Measurements from ENCODE around the gene PEA15. TPM values are rescaled to one million over a fixed set of nuclear protein-coding genes. Genes with fewer than 3 reads are reported as not detected.
A peak's percentile ranks its signal among the peaks of the same experiment; 100 is the strongest.

PEA15 gene
- total RNA-seq, 1 experiment from 2014 or later = 81.4 TPM

GRCh38 chr1:160227561-160227960, 22.4 kb downstream of the PEA15 start:
- Histone ChIP-seq H3K4me3 (ENCODE audit: insufficient read depth, low read depth, low read length) (no peak overlapping the region), H3K36me3 (replicated peaks; ENCODE audit: control insufficient read depth, insufficient read depth, low read length) (peaks cover 45% of the 10 kb centered on the region), H3K27me3 (ENCODE audit: control insufficient read depth, insufficient read depth, low read length) (no peaks in the 10 kb centered on the region)
- no peak for DNase-seq

GRCh38 chr1:160228431-160228830, 23.2 kb downstream of the PEA15 start:
- peaks cover 40% of the 10 kb centered on the region for H3K36me3 ChIP-seq (replicated peaks; ENCODE audit: control insufficient read depth, insufficient read depth, low read length)
- no peaks in the 10 kb centered on the region for H3K27me3 ChIP-seq (ENCODE audit: control insufficient read depth, insufficient read depth, low read length)
- H3K4me3 ChIP-seq (ENCODE audit: insufficient read depth, low read depth, low read length) = no peak overlapping the region
- no peak for DNase-seq

- H3K4me3 ChIP-seq (ENCODE audit: insufficient read depth, low read depth, low read length) = no peak overlapping the region
- DNase-seq = no peak
- H3K36me3 ChIP-seq (replicated peaks; ENCODE audit: control insufficient read depth, insufficient read depth, low read length) = peaks cover 22% of the 10 kb centered on the region
- H3K27me3 ChIP-seq (ENCODE audit: control insufficient read depth, insufficient read depth, low read length) = no peaks in the 10 kb centered on the region
These were observed 27.7 kb downstream of the PEA15 start for GRCh38 chr1:160232911-160233310.

- peaks cover 30% of the 10 kb centered on the region for H3K36me3 ChIP-seq (replicated peaks; ENCODE audit: control insufficient read depth, insufficient read depth, low read length)
- no peak for DNase-seq
- no peaks in the 10 kb centered on the region for H3K27me3 ChIP-seq (ENCODE audit: control insufficient read depth, insufficient read depth, low read length)
- no peak overlapping the region for H3K4me3 ChIP-seq (ENCODE audit: insufficient read depth, low read depth, low read length)
These were observed 31.6 kb downstream of the PEA15 start for GRCh38 chr1:160236806-160237205.

GRCh38 chr1:160237558-160237957, 32.4 kb downstream of the PEA15 start:
- DNase-seq = no peak
- H3K4me3 ChIP-seq (ENCODE audit: insufficient read depth, low read depth, low read length) = no peak overlapping the region
- peaks cover 30% of the 10 kb centered on the region for H3K36me3 ChIP-seq (replicated peaks; ENCODE audit: control insufficient read depth, insufficient read depth, low read length)
- no peaks in the 10 kb centered on the region for H3K27me3 ChIP-seq (ENCODE audit: control insufficient read depth, insufficient read depth, low read length)

- Histone ChIP-seq H3K27me3 (ENCODE audit: control insufficient read depth, insufficient read depth, low read length) (no peaks in the 10 kb centered on the region), H3K4me3 (ENCODE audit: insufficient read depth, low read depth, low read length) (no peak overlapping the region), H3K36me3 (replicated peaks; ENCODE audit: control insufficient read depth, insufficient read depth, low read length) (peaks cover 32% of the 10 kb centered on the region)
- DNase-seq = no peak
These were observed 33.2 kb downstream of the PEA15 start for GRCh38 chr1:160238408-160238807.

GRCh38 chr1:160239582-160240299, 34.6 kb downstream of the PEA15 start:
- DNase-seq = no peak
- Histone ChIP-seq H3K36me3 (replicated peaks; ENCODE audit: control insufficient read depth, insufficient read depth, low read length) (peaks cover 35% of the 10 kb centered on the region), H3K27me3 (ENCODE audit: control insufficient read depth, insufficient read depth, low read length) (no peaks in the 10 kb centered on the region), H3K4me3 (ENCODE audit: insufficient read depth, low read depth, low read length) (no peak overlapping the region)

- Histone ChIP-seq H3K36me3 (replicated peaks; ENCODE audit: control insufficient read depth, insufficient read depth, low read length) (peaks cover 18% of the 10 kb centered on the region), H3K27me3 (ENCODE audit: control insufficient read depth, insufficient read depth, low read length) (no peaks in the 10 kb centered on the region), H3K4me3 (ENCODE audit: insufficient read depth, low read depth, low read length) (no peak overlapping the region)
- DNase-seq = no peak
These were observed 38.6 kb downstream of the PEA15 start for GRCh38 chr1:160243767-160244166.

GRCh38 chr1:160244209-160244608, 39.0 kb downstream of the PEA15 start:
- H3K4me3 ChIP-seq (ENCODE audit: insufficient read depth, low read depth, low read length) = no peak overlapping the region

GRCh38 chr1:160245434-160245833, 40.2 kb downstream of the PEA15 start:
- DNase-seq = no peak
- peaks cover 6% of the 10 kb centered on the region for H3K36me3 ChIP-seq (replicated peaks; ENCODE audit: control insufficient read depth, insufficient read depth, low read length)
- no peak overlapping the region for H3K4me3 ChIP-seq (ENCODE audit: insufficient read depth, low read depth, low read length)
- H3K27me3 ChIP-seq (ENCODE audit: control insufficient read depth, insufficient read depth, low read length) = no peaks in the 10 kb centered on the region

More at GRCh38 chr1:160244209-160244608, 39.0 kb downstream of the PEA15 start:
- DNase-seq = no peak
- H3K27me3 ChIP-seq (ENCODE audit: control insufficient read depth, insufficient read depth, low read length) = no peaks in the 10 kb centered on the region
- H3K36me3 ChIP-seq (replicated peaks; ENCODE audit: control insufficient read depth, insufficient read depth, low read length) = peaks cover 16% of the 10 kb centered on the region

- Histone ChIP-seq H3K4me3 (ENCODE audit: insufficient read depth, low read depth, low read length) (no peak overlapping the region), H3K27me3 (ENCODE audit: control insufficient read depth, insufficient read depth, low read length) (no peaks in the 10 kb centered on the region), H3K36me3 (replicated peaks; ENCODE audit: control insufficient read depth, insufficient read depth, low read length) (peaks cover 6% of the 10 kb centered on the region)
- DNase-seq = no peak
These were observed 41.9 kb downstream of the PEA15 start for GRCh38 chr1:160247053-160247452.

- H3K36me3 ChIP-seq (replicated peaks; ENCODE audit: control insufficient read depth, insufficient read depth, low read length) = peaks cover 2% of the 10 kb centered on the region; the same call in 1 of the 2 replicates
- H3K27me3 ChIP-seq (ENCODE audit: control insufficient read depth, insufficient read depth, low read length) = no peaks in the 10 kb centered on the region
- DNase-seq = no peak
- H3K4me3 ChIP-seq (ENCODE audit: insufficient read depth, low read depth, low read length) = no peak overlapping the region
These were observed 45.8 kb downstream of the PEA15 start for GRCh38 chr1:160251011-160251410.

GRCh38 chr1:160251687-160252526, 46.7 kb downstream of the PEA15 start:
- Histone ChIP-seq H3K27me3 (ENCODE audit: control insufficient read depth, insufficient read depth, low read length) (no peaks in the 10 kb centered on the region), H3K4me3 (ENCODE audit: insufficient read depth, low read depth, low read length) (no peak overlapping the region), H3K36me3 (replicated peaks; ENCODE audit: control insufficient read depth, insufficient read depth, low read length) (peaks cover 2% of the 10 kb centered on the region; the same call in 1 of the 2 replicates)
- DNase-seq = peak; percentile 62

- no peak overlapping the region for H3K4me3 ChIP-seq (ENCODE audit: insufficient read depth, low read depth, low read length)
- no peak for DNase-seq
- H3K36me3 ChIP-seq (replicated peaks; ENCODE audit: control insufficient read depth, insufficient read depth, low read length) = no peaks in the 10 kb centered on the region; the same call in 1 of the 2 replicates
- no peaks in the 10 kb centered on the region for H3K27me3 ChIP-seq (ENCODE audit: control insufficient read depth, insufficient read depth, low read length)
These were observed 50.7 kb downstream of the PEA15 start for GRCh38 chr1:160255781-160256300.

Measured in H7 (cell line).